NCI-H2081 (cell line): ENCODE measurements around the gene RNF227.
A peak's percentile ranks its signal among the peaks of the same experiment; 100 is the strongest.
"Not testable (repeated sequence)": the region's sequence is repeated elsewhere in the genome, so short reads cannot be mapped to it uniquely, and the experiment has no call there.

Source experiments
- DNase-seq, 2 experiments: peaks; one replicate each; lab custom pipeline; 2025; lab: John Stamatoyannopoulos, UW

RNF227 gene

DNA sequence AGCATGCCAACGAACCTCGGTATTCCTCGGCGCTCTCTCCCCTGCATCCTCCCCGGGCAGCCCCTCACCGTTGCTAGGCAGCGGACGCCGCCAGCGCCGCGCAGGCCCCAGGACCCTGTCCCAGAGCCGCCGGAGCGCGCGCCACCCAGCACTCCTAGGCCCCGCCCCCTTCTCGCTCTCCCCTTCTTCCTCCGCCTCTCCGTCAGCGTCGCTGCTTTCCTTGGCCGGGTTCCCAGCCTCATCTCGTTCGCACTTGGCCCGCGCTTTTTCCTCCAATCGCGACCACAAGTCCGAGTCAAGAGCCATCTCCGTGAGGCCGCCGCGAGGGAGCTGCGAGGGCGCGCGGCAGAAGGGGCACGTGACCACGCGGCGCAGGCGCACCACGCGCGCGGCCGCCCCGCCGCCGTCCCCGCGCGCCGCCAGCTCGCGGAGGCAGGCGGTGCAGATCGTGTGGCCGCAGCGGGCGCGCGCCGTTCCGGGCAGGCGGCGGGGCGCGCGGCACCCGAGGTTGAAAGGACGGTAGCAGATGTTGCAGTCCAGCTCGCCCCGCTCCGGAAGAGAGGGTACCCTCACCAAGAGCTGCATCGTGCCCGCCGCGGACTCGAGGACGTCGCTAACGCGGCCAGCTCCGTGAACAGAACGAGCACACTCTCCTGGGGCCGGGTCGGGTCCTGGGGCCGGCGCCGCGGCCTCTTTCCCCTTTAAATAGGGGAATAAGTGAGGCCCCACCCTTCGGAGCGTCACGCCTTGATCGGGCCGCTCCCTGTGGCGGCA, at the start of gene RNF227:
Gene RNF227, minus strand, starts transcription at position 679 of the 774 bp plus-strand sequence. Its CDS starts 94 bp downstream, at position 585.
- peak; percentile 87 for DNase-seq

GRCh38 chr17:7961421-7961820, 45.3 kb upstream of the RNF227 start:
- no peak for DNase-seq

DNA sequence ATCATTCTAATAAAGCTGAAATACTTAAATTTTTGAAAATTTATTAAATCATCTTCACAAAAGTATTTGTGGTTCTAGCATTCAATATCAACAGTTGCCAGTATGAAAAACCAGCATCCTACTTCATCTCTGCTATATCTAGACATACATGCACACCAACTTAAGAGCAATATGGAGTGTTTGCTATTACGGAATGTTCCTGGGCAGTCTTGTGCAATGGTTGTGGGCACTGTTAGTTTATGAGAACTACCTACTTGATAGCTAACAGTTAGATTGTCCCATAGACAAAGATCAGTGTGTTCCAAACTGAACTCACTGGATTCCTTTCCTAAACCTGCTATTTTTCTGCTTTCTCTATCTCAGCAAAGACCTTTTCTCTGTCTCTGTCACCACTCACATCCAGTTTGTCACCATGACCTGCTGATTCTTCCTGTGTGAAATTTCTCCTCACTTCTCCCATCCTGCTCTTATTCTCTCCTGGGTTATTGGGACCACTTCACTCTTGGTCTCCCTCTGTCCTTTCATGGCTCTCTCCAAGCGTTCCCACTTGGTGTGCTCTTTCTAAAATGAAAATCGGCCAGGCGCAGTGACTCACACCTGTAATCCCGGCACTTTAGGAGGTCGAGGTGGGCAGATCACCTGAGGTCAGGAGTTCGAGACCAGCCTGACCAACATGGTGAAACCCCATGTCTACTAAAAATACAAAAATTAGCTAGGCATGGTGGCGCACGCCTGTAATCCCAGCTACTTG, 43.6 kb upstream of the RNF227 start:
- no peak for DNase-seq

DNA sequence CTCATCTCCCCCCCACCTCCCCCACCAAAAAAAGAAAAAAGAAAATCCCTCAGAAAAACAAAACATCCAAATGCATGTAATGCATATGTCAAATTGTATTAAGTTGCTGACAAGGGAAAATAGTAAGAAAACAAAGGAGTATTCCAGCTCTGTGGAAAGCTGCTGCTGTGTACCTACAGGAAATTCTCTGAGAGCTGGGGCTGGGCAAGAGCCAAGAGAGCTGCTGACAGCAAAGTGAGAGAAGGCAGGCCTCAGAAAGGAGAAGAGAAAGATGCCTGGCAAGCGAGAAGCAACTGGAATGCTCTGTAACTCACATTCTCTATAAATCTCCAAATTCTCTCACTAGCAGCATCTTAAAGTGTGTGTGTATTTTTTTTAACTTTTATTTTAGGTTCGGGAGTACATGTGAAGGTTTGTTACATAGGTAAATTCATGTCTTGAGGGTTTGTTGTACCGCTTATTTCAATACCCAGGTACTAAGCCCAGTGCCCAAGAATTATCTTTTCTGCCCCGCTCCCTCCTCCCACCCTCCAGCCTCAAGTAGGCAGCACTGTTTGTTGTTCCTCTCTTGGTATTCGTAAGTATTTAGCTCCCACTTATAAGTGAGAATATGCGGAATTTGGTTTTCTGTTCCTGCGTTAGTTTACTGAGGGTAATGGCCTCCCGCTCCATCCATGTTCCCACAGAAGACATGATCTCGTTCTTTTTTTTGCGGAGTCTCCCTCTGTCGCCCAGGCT, 40.3 kb upstream of the RNF227 start:
- DNase-seq, result no peak

DNA sequence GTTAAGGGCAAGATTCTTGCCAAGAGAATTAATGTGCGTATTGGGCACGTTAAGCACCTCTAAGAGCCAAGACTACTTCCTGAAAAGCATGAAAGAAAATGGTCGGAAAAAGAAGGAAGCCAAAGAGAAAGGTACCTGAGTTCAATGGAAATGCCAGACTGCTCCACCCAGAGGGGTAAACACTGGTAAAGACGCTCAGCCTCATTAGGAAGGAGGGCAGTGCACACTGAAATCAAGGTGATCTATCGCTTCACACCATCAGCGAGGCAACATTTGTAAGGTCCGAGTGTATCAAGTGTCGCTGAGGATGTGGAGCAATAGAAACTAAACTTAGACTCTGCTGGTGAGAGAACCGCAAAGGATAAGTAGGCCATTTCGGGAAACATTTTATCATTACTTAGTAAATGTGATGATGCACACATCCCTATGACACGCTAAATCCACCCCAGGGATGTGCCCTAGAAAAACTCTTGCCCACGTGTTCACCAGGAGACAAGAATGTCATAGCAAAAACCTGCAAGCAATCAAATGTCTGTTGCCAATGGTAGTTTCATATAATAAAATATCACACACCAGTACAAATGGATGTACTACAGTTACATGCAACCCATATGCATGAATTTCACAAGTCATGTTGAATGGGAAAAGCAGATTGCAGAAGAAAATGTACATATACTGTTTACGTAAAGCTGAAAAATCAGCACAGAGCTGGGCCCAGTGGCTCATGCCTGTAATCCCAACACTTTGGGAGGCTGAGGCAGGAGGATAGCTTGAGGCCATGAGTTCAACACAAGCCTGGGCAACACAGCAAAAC, 39.5 kb upstream of the RNF227 start:
- no peak for DNase-seq

DNA sequence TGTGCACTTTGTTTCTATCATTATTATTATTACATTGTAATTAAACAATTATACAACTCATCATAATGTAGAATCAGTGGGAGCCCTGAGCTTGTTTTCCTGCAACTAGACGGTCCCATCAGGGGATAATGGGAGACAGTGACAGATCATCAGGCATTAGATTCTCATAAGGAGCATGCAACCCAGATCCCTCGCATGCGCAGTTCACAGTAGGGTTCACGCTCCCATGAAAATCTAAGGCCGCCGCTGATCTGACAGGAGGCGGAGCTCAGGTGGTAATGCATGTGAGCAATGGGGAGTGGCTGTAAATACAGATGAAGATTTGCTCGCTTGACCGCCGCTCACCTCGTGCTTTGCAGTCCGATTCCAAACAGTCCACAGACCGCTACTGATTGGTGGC, 37.2 kb upstream of the RNF227 start:
- not testable (repeated sequence) for DNase-seq

- DNase-seq, result no peak
Measured at GRCh38 chr17:7951143-7951792, 35.2 kb upstream of the RNF227 start.

DNA sequence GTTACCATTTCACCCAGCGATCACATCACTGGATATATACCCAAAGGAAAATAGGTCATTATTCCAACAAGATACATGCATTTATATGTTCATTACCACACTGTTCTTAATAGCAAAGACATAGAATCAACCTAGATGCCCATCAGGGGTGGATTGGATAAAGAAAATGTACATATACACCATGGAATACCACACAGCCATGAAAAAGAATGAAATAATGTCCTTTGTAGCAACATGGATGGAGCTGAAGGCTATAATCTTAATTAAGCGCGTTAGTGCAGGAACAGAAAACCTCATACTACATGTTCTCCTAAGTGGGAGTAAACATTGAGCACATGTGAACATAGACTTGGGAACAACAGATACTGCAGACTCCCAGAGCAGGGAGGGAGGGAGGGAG, 34.5 kb upstream of the RNF227 start:
- no peak for DNase-seq

GRCh38 chr17:7947651-7948050, 31.6 kb upstream of the RNF227 start:
- DNase-seq, result no peak

DNA sequence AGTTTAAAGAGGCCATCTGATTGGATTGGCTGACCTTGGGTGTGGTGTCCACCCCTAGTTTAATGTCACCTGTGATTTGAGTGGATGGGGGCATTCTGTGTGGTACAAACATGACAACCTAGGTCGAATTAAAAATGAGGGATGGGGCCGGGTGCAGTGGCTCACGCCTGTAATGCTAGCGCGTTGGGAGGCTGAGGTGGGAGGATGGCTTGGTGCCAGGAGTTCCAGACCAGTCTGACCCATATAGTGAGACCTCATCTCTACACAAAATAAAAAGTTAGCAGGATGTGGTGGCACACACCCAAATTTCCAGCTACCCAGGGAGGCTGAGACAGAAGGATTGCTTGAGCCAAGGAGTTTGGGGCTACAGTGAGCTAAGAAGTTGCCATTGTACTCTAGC, 30.4 kb upstream of the RNF227 start:
- DNase-seq, result no peak

DNA sequence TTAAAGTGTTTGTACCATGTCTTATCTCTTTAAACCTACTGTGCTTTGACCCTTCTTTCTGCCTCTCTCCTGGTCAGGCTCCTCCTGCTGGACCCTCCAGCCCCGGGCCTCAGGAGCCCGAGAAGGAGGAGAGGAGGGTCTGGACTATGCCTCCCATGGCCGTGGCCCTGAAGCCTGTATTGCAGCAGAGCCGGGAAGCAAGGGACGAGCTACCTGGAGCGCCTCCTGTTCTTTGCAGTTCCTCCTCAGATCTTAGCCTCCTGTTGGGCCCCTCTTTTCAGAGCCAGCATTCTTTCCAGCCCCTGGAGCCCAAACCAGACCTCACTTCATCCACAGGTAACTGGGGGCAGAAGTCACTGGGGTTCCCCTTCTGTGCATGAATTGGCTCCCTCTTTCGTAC, 29.6 kb upstream of the RNF227 start:
- no peak for DNase-seq

DNA sequence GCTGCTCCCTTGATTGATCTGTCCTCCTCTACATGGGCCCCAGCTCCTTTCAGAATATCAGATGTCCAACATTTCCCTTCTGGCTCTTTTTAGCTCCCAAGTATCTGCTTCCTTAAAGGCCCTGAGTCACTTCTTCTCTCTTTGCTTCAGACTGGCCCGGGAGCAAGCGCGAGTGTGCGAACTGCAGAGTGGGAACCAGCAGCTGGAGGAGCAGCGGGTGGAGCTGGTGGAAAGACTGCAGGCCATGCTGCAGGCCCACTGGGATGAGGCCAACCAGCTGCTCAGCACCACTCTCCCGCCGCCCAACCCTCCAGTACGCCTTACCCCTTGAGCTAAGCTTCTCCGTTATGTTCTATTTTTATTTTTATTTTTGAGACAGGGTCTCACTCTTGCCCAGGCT, 28.2 kb upstream of the RNF227 start:
- DNase-seq, result no peak

GRCh38 chr17:7943291-7943690, 27.2 kb upstream of the RNF227 start:
- DNase-seq, result no peak

GRCh38 chr17:7940743-7941142, 24.7 kb upstream of the RNF227 start:
- no peak for DNase-seq

DNA sequence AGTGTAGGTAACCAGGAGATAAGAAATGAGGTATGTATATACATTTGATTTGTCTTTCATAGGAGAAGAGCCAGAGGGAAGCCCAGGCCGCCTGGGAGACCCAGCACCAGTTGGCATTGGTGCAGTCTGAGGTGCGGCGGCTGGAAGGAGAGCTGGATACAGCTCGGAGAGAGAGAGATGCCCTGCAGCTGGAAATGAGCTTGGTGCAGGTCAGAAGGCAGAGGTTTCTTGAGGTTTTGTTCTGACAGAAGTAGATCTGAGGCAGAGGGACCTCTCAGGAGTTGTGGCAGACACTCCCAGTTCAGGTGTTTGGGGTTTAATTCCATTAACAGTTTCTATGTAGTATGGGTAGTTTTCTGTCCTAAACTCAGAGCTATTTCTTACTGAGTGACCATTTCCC, 23.9 kb upstream of the RNF227 start:
- DNase-seq, result no peak

DNA sequence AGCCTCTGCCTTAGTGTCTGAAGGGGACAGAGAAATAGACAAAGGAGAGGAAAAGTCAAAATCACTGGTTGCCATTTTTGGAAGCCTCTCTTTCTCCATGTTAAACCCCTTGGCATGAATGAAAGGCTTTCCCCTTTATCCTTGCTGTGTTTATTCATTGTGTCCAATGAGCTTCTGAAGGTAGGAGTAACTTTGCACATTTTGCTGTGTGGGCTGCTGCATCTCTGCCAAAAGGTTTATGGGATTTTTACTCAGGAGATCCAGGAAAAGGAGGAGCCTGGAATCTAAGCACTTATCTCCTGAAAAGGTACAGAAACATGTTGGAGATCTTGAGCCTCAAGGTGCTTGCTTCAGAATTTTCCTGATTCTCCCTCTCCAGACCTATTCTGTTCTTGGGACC, 19.8 kb upstream of the RNF227 start:
- no peak for DNase-seq

GRCh38 chr17:7932949-7933348, 16.9 kb upstream of the RNF227 start:
- DNase-seq, result no peak

DNA sequence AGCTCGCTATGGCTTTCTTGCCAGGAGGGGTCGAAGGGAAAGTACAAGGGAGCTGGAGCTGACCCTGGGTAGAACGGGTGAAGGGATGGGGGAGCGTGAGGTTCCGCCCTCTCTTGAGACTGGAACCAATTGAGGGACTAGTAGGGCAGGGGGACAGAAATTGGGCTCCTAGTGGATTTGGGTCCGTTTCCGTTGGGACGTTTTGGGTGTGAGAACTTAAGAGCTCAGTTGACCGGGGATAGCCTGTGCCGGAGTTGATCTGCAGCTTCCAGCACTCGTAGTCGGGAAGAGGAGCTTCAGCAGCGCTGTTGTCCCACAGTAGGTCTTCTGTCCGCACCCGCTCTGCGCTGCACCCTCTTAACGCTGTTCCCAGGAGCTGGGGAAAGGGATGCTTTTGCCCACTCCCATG, 16.4 kb upstream of the RNF227 start:
- peak in 1 of 2 experiments; percentile 4 for DNase-seq

DNA sequence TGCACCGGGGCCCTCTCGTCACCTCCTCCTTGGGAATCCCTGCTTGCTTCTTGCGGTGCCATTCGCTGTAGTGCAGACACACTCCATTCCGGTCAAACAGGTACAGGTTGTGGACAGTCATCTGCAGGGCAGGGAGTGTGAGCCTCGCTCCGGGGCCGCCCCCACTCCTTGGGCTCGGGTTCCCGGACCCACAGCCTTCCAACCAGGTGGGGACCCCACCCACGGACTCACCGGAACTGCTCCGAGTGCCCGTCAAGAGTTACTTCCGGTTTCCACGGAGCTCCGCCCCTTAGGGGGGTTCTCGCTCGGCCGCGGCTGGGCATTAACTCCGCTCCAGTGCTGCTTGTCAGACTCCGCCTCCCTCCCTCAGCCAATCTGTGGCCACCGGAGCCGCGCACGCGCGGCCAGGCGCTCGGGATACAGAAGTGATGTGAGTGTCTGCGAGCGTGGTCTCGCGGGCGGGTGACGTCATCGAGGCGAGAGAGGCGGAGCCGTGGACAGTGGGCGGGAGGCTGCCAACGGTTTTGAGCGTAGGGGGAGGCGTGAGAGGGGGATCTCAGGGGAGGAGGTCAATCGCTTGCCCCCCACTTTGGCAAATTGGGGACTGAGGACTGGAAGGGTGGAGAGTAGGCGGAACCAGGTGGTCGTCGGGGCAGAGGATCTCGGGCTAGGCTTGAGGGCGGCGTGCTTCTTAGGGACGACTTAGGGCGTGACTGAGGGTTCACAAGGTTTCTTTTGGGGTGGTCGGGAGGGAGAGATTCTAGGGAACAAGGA, 15.8 kb upstream of the RNF227 start, which contains the start of the genes CNTROB and TRAPPC1:
Gene CNTROB, plus strand, starts transcription at position 498 of the 774 bp plus-strand sequence. CDS start 874 bp downstream, outside the sequence.
Gene TRAPPC1, minus strand, starts transcription at position 238 of the 774 bp plus-strand sequence. Its CDS starts 117 bp downstream, at position 121.
- peak; percentile 96 to 97 for DNase-seq
